SIG-M5 treated with dmso at 0.1 percent for 504 hours (cell line): ENCODE data around the gene PLEKHJ1.
"Not testable (repeated sequence)": the region's sequence is repeated elsewhere in the genome, so short reads cannot be mapped to it uniquely, and the experiment has no call there.

Source experiments
- DNase-seq: peaks from one replicate; lab custom pipeline; 2025; ENCODE audit not compliant: unreplicated experiment; lab: John Stamatoyannopoulos, UW

The PLEKHJ1 gene

GRCh38 chr19:2201473-2202148 lies 34.5 kb downstream of the PLEKHJ1 start:
- no peak for DNase-seq

GRCh38 chr19:2200624-2201294 lies 35.4 kb downstream of the PLEKHJ1 start:
- DNase-seq: not testable (repeated sequence)

GRCh38 chr19:2199861-2200623 lies 36.1 kb downstream of the PLEKHJ1 start:
- no peak for DNase-seq

- DNase-seq: no peak
These were observed 36.9 kb downstream of the PLEKHJ1 start for GRCh38 chr19:2199215-2199614.

GRCh38 chr19:2198317-2198716 lies 37.8 kb downstream of the PLEKHJ1 start:
- DNase-seq: no peak

- DNase-seq: no peak
These were observed 38.9 kb downstream of the PLEKHJ1 start for GRCh38 chr19:2197270-2197669.

GRCh38 chr19:2195914-2196313 lies 40.2 kb downstream of the PLEKHJ1 start:
- DNase-seq: no peak

- no peak for DNase-seq
These were observed 40.8 kb downstream of the PLEKHJ1 start for GRCh38 chr19:2195361-2195760.

- DNase-seq: no peak
These were observed 41.5 kb downstream of the PLEKHJ1 start for GRCh38 chr19:2194513-2195078.

GRCh38 chr19:2193807-2194206 lies 42.3 kb downstream of the PLEKHJ1 start:
- no peak for DNase-seq

- no peak for DNase-seq
These were observed 43.3 kb downstream of the PLEKHJ1 start for GRCh38 chr19:2192862-2193261.

GRCh38 chr19:2191456-2192310 lies 44.4 kb downstream of the PLEKHJ1 start:
- no peak for DNase-seq

- no peak for DNase-seq
These were observed 45.2 kb downstream of the PLEKHJ1 start for GRCh38 chr19:2190848-2191455.

- DNase-seq: no peak
These were observed 46.2 kb downstream of the PLEKHJ1 start for GRCh38 chr19:2189880-2190279.

- no peak for DNase-seq
These were observed 47.3 kb downstream of the PLEKHJ1 start for GRCh38 chr19:2188708-2189385.

- DNase-seq: no peak
These were observed 49.0 kb downstream of the PLEKHJ1 start for GRCh38 chr19:2187159-2187558.

- no peak for DNase-seq
These were observed 49.9 kb downstream of the PLEKHJ1 start for GRCh38 chr19:2186071-2186846.

- no peak for DNase-seq
These were observed 50.4 kb downstream of the PLEKHJ1 start for GRCh38 chr19:2185734-2186070.

- DNase-seq: no peak
These were observed 51.6 kb downstream of the PLEKHJ1 start for GRCh38 chr19:2184422-2184975.
